GM12891 (cell line): ENCODE data around the gene TCF21.
"Not testable (repeated sequence)": the region's sequence is repeated elsewhere in the genome, so short reads cannot be mapped to it uniquely, and the experiment has no call there.

Experiments
- DNase-seq: peaks from one replicate; pipeline ENCODE4 v3.0.0; 2011; ENCODE audit warnings: low spot score; ENCODE audit not compliant: insufficient read length
- FAIRE-seq: peaks from 2 replicates; lab custom pipeline; 2011; peaks lifted over from hg19 to GRCh38; lab: Jason Lieb, UNC
- PAX5 ChIP-seq: IDR thresholded peaks from 2 replicates; pipeline ENCODE4 v1.6.1; 2011; ENCODE audit warnings: low read length, moderate library complexity, mild to moderate bottlenecking; ENCODE audit not compliant: insufficient read depth, severe bottlenecking
- POLR2A ChIP-seq: IDR thresholded peaks from 2 replicates; pipeline ENCODE4 v1.6.1; 2011; ENCODE audit warnings: low read depth, low read length, control low read depth
- POLR2AphosphoS5 ChIP-seq: IDR thresholded peaks from 2 replicates; pipeline ENCODE4 v1.6.1; 2011; ENCODE audit warnings: low read depth, low read length, control low read depth
- POU2F2 ChIP-seq: IDR thresholded peaks from 2 replicates; pipeline ENCODE4 v1.6.1; 2011; ENCODE audit warnings: low read depth, mild to moderate bottlenecking, control low read depth, low read length, moderate library complexity
- SPI1 ChIP-seq: IDR thresholded peaks from 2 replicates; pipeline ENCODE4 v1.6.1; 2011; ENCODE audit warnings: low read depth, low read length, control low read depth
- TAF1 ChIP-seq: IDR thresholded peaks from 2 replicates; pipeline ENCODE4 v1.6.1; 2011; ENCODE audit warnings: low read depth, low read length, control low read depth

The TCF21 gene

GRCh38 chr6:133921249-133921859 lies 32.4 kb downstream of the TCF21 start:
- FAIRE-seq: no peak
- DNase-seq: peak; percentile 22
- 0 out of 2 replicates have a peak, but pooled peaks have one; percentile 14 for TF ChIP-seq SPI1
- TF ChIP-seq POLR2A: no peak

DNA sequence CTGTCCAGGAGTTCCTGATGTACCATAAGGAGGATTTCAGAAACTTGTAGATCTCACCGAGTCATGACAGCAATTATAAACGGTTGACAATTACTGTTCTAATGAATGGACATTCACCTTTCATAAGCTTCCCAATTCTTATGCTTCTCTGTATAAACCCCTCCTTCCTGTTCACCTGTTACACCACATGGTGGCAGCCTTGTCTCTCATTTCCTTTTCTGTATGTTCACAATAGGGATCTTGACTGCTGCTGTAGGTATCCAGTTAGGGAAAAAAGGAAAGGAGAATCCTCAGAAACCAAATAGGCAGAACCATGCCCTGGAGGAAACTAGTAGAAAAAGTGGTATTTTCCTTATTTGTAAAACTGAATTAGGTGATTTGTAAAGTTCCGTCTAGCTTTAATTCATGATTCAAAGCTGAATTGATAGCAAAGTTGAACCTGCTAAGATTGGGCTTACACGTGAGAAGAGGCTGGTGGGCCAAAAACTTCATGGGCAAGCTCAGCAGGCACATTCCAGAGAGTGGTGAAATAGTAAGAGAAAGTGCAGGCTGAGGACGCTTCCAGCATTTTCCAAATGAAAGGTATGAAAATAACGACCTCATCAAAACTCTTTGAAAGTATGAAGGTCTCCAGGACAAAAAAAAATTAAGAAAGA lies 35.2 kb downstream of the TCF21 start:
- FAIRE-seq (peak; percentile 65), DNase-seq (no peak)
- TF ChIP-seq POU2F2: no peak
- TF ChIP-seq POLR2AphosphoS5: no peak
- TF ChIP-seq TAF1: no peak
- no peak for TF ChIP-seq POLR2A
- TF ChIP-seq SPI1: no peak
- no peak for TF ChIP-seq PAX5

DNA sequence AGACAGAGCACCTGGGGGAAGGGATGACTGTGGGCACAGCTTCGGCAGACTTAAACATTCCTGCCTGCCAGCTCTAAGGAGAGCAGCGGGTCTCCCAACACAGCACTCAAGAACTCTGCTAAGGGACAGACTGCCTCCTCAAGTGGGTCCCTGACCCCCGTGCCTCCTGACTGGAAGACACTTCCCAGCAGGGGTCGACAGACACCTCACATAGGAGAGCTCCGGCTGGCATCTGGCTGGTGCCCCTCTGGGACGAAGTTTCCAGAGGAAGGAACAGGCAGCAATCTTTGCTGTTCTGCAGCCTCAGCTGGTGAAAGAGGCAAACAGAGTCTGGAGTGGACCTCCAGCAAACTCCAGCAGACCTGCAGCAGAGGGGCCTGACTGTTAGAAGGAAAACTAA lies 42.3 kb downstream of the TCF21 start:
- DNase-seq, FAIRE-seq: not testable (repeated sequence)

DNA sequence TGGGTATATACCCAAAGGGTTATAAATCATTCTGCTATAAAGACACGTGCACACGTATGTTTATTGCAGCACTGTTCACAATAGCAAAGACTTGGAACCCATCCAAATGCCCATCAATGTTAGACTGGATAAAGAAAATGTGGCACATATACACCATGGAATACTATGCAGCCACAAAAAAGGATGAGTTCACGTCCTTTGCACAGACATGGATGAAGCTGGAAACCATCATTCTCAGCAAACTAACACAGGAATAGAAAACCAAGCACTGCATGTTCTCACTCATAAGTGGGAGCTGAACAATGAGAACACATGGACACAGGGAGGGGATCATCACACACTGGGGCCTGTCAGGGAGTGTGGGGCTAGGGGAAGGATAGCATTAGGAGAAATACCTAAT lies 47.4 kb downstream of the TCF21 start:
- DNase-seq, FAIRE-seq: not testable (repeated sequence)

- TF ChIP-seq PAX5 (no peak), POU2F2 (no peak), POLR2A (no peak), POLR2AphosphoS5 (no peak), TAF1 (no peak), SPI1 (no peak)
- DNase-seq: no peak
- FAIRE-seq: no peak
Observed at GRCh38 chr6:133937909-133938308, 49.0 kb downstream of the TCF21 start.

DNA sequence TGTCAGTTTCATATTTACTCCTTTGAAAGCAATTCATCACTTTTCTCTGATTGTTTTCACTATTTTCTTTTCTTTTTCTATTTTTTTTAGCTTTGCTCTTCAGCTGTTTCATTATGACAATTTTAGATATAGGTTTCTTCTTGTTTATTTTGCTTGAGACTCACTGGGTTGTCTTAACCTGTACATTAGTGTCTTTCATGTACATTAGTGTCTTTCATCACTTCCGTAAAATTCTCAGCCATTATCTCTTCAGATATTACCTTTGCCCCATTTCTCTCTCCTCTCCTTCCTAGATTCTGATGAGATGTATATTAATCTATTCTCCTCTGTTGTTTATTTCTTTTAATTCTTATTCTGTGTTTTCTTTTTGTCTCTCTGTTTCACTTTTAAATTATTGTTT lies 49.6 kb downstream of the TCF21 start:
- DNase-seq (no peak), FAIRE-seq (no peak)
- no peak for TF ChIP-seq TAF1
- TF ChIP-seq POU2F2: no peak
- no peak for TF ChIP-seq POLR2AphosphoS5
- no peak for TF ChIP-seq SPI1
- TF ChIP-seq PAX5: no peak
- TF ChIP-seq POLR2A: no peak

DNA sequence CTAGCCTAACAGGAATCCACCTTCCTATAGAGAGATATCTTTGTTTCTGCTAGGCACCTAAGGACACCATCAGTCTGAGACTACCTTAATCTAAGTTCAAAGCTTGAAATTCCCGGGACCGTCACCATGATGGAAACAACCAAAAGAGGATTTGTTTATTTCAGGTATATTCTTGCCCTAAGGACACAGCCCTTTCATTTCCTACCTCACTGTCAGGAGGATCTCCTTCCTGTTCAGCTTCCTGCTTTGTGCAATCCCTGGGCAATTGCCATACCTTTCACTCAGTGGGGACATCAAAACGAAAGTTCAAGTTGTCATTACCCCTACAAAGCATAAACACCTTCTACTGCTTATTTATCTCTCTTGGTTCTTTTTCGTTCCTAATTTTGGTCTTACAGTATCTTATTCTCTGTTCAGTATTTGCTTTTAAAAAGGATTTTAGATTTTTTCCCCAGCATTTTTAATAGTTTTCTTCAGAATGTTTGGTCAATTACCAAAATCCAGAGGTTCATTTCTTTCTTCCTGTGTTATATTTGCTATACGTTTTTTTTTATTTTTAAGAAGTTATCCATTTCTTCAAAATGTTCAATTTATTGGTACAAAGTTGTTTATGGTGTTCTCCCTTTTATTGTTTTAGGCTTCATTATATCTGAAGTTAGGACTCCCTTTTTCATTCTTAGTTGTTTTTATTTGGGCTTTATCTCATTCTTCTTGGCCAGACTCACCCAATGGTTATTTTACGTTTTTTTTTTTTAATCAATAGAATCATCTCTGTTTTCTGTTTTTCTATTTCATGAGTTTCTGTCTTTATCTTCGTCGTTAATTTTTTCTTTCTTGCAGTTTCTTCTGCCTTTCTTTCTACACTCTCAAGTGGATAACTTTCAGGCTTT lies 51.1 kb downstream of the TCF21 start:
- no peak for FAIRE-seq

More for the DNA sequence above, 51.1 kb downstream of the TCF21 start:
- TF ChIP-seq POLR2AphosphoS5 (no peak), PAX5 (no peak), POU2F2 (no peak), POLR2A (no peak), TAF1 (no peak)
- DNase-seq: no peak
